Measurements from ENCODE around the gene TMPRSS2.
A peak's percentile ranks its signal among the peaks of the same experiment; 100 is the strongest.
"Not testable (repeated sequence)": the region's sequence is repeated elsewhere in the genome, so short reads cannot be mapped to it uniquely, and the experiment has no call there.

Gene TMPRSS2

DNA sequence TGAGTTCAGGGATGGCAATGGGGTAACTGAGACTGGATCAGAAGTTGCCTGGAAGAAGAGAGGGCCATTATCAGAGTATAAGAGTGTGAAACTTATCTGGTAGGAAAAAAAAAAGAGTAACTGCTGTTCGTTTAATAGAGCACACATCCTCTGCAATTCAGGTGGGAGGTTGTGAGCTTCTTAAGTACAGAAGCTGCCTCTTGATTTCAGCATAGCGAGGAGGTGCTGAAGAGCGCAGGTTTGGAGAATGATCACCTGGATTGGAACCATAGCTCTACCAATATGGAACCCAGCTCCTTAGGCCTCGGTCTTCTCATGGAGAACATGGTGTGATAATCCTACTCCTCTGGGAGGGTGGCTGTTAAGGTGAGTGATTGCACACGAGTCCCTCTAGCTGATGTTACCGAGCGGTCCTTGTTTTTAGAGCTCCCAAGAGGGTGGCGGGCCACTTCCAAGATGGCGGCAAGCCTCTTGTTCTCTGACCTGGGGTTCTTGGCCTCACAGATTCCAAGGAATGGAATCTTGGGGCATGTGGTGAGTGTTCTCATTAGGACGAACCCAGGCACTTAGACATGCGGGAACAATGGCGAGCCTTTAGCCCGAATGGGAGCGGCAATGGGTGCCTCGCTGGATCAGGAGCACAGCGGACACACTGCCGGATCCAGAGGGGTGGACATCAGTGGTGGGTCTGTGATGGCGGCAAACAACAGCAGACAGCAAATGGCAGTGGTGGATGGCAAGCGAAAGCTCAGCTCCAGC, 85.2 kb downstream of the TMPRSS2 start:
- DNase-seq: no peak

DNA sequence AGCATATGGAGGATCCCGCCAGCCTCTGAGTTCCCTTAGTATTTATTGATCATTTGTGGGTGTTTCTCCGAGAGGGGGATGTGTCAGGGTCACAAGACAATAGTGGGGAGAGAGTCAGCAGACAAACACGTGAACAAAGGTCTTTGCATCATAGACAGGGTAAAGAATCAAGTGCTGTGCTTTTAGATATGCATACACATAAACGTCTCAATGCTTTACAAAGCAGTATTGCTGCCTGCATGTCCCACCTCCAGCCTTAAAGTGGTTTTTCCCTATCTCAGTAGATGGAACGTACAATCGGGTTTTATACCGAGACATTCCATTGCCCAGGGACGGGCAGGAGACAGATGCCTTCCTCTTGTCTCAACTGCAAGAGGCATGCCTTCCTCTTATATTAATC, 87.0 kb downstream of the TMPRSS2 start:
- DNase-seq: not testable (repeated sequence)

DNA sequence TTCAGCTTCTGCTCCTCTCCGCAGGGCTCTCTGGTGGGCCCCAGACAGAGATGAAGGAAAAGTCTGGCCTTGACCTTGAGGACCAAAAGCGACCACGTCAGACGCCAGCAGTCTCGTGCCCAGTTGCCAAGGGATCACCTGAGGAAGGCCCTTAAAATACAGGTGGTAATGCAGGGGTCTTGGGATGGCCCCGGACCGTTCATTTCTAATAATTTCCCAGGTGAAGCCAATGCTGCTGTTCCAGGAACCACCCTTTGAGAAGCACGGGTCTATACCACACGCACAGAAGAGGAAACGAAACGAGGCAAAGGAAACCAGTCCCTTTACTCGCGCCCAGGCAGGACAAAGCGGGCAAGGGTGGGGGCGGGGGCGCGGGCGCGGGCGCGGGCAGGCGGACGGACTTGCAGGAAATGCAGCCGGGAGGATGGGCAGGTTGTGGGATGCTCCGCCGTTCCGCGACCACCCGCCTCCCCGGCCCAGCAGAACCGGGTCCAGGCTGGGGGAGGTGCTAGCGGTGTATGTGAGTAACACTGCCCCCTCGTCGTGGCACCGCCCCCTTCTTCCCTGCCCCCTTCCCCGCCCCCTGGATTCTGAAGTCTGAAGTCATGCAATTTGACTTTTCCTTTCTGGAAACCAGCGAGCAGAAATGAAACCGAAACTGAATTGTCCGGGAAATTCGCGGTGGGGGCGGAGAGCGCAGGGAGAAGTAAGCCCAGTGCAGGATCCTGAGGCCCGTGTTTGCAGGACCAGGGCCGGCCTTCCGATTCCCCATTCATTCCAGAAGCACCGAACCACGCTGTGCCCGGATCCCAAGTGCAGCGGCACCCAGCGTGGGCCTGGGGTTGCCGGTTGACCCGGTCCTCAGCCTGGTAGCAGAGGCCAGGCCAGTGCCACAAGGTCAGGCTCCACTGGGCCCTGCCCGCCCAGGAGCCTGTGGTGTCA, 87.8 kb downstream of the TMPRSS2 start:
- DNase-seq: peak; percentile 53

DNA sequence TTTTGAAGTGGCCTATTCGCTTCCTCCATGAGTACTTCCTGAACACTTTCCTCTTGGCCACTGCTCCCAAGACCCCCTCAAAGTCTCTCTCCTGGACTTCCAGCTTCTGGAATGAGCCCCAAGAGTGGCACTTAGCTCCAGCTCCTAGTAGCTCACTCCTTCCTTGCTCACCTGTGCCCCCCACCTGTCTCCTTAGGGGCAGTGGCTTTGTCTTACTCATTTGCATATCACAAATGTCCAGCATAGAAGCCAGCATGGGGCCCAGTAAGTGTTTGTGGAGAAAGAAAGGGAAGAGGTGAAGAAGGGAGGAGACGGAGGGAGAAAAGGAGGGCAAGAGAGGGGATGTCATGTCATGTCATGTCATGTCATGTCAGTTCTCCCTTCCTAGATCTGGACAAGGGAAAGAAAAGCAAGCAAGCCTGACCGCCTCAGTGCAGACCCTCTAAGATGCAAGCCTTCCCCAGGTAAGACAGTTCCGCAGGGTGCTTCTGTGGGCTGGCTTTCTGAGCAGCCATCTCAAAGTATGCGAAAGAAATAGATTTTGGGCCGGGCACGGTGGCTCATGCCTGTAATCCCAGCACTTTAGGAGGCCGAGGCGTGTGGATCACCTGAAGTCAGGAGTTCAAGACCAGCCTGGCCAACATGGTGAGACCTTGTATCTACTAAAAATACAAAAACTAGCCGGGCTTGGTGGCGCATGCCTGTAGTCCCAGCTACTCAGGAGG, 88.8 kb downstream of the TMPRSS2 start:
- no peak for DNase-seq

DNA sequence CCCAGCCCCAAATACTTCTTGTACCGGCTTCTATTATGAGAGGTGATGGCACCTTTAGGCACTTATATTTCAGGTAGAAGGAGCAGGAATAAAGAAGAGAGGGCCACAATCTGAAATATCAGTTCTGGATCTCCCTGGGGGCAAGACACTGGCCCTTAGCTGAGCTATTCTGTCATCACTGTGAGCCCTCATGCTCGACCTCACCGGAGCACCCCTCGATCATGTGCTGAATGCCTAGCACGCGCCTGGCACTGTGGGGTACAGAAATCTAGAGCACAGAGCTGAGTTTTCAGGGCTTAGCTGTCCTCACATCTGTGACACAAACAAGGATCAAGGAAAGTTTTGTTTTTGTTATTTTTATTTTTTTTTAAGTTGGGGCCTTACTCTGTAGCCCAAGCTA, 89.6 kb downstream of the TMPRSS2 start:
- no peak for DNase-seq

DNA sequence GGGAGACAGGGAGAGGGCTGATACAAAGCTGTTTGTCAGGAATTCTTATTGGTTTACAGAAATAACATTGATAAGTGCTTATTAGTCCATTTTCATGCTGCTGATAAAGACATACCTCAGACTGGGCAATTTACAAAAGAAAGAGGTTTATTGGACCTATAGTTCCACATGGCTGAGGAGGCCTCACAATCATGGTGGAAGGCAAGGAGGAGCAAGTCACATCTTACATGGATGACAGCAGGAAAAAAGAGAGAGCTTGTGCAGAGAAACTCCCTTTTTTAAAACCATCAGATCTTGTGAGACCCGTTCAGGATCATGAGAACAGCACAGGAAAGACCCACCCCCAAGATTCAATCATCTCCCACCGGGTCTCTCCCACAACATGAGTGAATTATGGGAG, 90.5 kb downstream of the TMPRSS2 start:
- not testable (repeated sequence) for DNase-seq

Data from 8988T (cell line).